PC-3 (cell line): ENCODE measurements around the gene CSPG4.

ENCODE experiments used
- EZH2 ChIP-seq: fragments of 300-600 bp; sonication (generic); IDR thresholded peaks from one replicate; pipeline ENCODE4 v1.6.1; 2017; ENCODE audit warnings: antibody characterized with exemption, mild to moderate bottlenecking, low read length; ENCODE audit not compliant: unreplicated experiment
- TF ChIP-seq, protein P1 (sequence below): fragments of 300-600 bp; sonication (generic); conservative IDR thresholded peaks from 2 replicates; pipeline ENCODE4 v1.5.1; 2017; ENCODE audit warnings: antibody characterized with exemption, low read depth, mild to moderate bottlenecking, low read length

DNA sequence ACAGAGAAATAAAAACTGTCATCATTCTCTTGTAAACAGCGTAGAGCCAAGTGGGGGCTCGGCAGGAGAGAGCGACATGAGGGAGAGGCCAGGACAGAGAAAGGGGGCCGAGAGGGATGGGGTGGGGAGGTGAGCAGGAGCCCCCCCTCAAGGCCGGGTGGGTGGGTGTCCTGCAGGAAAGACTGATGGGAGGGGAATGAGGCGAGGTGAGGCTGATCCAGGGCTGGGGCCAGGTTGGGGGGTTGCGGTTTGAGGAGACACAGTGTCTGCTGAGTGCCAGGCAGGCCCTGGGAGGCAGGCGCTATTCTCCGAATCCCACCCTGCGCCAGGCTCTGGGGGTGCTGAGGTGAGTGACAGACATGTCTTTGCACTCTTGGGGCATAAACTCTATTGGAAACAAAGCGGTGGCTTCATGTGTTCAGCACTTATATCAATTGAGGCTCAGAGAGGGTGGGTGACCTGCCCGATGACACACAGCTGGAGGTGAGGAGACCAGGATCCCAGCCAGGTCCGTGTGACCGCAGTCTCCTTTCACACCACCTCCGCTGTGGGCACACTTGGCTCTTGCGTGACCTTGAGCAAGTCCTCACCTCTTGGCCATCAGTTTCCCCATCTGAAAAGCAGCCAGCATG is 19.6 kb upstream of the CSPG4 start:
- TF ChIP-seq, protein P1, sequence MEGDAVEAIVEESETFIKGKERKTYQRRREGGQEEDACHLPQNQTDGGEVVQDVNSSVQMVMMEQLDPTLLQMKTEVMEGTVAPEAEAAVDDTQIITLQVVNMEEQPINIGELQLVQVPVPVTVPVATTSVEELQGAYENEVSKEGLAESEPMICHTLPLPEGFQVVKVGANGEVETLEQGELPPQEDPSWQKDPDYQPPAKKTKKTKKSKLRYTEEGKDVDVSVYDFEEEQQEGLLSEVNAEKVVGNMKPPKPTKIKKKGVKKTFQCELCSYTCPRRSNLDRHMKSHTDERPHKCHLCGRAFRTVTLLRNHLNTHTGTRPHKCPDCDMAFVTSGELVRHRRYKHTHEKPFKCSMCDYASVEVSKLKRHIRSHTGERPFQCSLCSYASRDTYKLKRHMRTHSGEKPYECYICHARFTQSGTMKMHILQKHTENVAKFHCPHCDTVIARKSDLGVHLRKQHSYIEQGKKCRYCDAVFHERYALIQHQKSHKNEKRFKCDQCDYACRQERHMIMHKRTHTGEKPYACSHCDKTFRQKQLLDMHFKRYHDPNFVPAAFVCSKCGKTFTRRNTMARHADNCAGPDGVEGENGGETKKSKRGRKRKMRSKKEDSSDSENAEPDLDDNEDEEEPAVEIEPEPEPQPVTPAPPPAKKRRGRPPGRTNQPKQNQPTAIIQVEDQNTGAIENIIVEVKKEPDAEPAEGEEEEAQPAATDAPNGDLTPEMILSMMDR, result no peak
- TF ChIP-seq EZH2, result no peak
